ENCODE results near the gene GLIPR2. TPM values are rescaled to one million over a fixed set of nuclear protein-coding genes. Genes with fewer than 3 reads are reported as not detected.
"Not testable (repeated sequence)": the region's sequence is repeated elsewhere in the genome, so short reads cannot be mapped to it uniquely, and the experiment has no call there.

The GLIPR2 gene
- total RNA-seq, 1 experiment from 2014 or later, result 1.6 TPM

DNA sequence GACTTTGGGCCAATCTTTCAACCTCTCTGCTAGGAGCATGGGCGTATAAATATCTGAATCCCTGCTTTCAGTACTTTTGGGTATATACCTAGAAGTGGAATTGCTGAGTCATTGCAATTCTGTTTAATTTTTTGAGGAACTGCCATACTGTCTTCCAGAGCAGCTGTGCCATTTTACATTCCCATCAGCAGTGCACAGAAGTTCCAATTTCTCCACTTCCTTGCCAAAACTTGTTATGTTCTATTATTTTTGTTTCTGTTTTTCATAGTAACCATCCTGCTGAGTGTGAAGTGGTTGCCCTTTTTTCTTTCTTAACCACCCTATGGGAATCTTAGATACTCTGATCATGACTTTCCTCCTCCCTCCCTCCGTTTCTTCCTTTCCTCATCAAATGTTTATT, 21.6 kb downstream of the GLIPR2 start:
- intact Hi-C loops (cut with micrococcal nuclease; ENCODE audit: unreplicated experiment), result no loop called here
- Histone ChIP-seq H3K27me3 (replicated peaks; ENCODE audit: control insufficient read depth, insufficient read depth, low read length) (no peaks in the 10 kb centered on the region), H3K4me1 (peaks cover 4% of the 10 kb centered on the region), H3K36me3 (ENCODE audit: control insufficient read depth, insufficient read depth, low read length) (no peaks in the 10 kb centered on the region), H3K4me3 (ENCODE audit: low read depth, low read length) (no peak overlapping the region), H3K9me3 (no peaks in the 10 kb centered on the region)
- CTCF ChIA-PET, result no interaction called here
- POLR2A ChIA-PET, result no interaction called here
- H3K27me3 Mint-ChIP-seq (ENCODE audit: insufficient read depth, unreplicated experiment), result peaks cover 3% of the 10 kb centered on the region
- no peaks in the 10 kb centered on the region for H3K36me3 Mint-ChIP-seq (ENCODE audit: insufficient read depth, unreplicated experiment)
- H3K4me3 Mint-ChIP-seq (ENCODE audit: unreplicated experiment), result no peak overlapping the region
- BruUV-seq (replicated peaks), result no TSS peak
- H3K9me3 Mint-ChIP-seq (ENCODE audit: unreplicated experiment), result no peaks in the 10 kb centered on the region
- no peaks in the 10 kb centered on the region for H3K4me1 Mint-ChIP-seq (ENCODE audit: low read depth, unreplicated experiment)
- DNase-seq, result no peak
- no peak overlapping the region for H3K27ac Mint-ChIP-seq (ENCODE audit: unreplicated experiment)
- TF ChIP-seq, protein P1, sequence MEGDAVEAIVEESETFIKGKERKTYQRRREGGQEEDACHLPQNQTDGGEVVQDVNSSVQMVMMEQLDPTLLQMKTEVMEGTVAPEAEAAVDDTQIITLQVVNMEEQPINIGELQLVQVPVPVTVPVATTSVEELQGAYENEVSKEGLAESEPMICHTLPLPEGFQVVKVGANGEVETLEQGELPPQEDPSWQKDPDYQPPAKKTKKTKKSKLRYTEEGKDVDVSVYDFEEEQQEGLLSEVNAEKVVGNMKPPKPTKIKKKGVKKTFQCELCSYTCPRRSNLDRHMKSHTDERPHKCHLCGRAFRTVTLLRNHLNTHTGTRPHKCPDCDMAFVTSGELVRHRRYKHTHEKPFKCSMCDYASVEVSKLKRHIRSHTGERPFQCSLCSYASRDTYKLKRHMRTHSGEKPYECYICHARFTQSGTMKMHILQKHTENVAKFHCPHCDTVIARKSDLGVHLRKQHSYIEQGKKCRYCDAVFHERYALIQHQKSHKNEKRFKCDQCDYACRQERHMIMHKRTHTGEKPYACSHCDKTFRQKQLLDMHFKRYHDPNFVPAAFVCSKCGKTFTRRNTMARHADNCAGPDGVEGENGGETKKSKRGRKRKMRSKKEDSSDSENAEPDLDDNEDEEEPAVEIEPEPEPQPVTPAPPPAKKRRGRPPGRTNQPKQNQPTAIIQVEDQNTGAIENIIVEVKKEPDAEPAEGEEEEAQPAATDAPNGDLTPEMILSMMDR (IDR thresholded peaks at IDR 0.05; ENCODE audit: insufficient read depth in 1 of 2, low read depth in 1 of 2, low read length in 1 of 2, severe bottlenecking in 1 of 2, unreplicated experiment in 1 of 2), result no peak

DNA sequence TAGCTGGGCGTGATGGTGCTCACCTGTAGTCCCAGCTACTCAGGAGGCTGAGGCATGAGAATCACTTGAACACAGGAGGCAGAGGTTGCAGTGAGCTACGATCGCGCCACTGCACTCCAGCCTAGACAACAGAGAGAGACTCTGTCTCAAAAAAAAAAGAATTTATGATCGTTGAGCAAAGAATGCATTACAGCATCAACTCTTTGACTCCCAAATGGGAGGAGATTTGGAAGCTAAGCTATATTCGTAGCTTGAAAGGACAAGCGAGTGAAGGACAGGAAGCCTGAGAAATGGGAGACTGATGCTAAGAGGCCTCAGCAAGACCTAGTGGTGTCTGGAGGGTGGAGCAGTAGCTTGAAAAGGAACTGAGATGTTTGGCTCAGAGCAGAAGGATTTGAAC, 22.4 kb downstream of the GLIPR2 start:
- H3K4me1 ChIP-seq, result peaks cover 8% of the 10 kb centered on the region
- TF ChIP-seq, protein P1 (IDR thresholded peaks at IDR 0.05; ENCODE audit: insufficient read depth in 1 of 2, low read depth in 1 of 2, low read length in 1 of 2, severe bottlenecking in 1 of 2, unreplicated experiment in 1 of 2), result no peak
- no peaks in the 10 kb centered on the region for H3K4me1 Mint-ChIP-seq (ENCODE audit: low read depth, unreplicated experiment)
- DNase-seq, result no peak
- no peaks in the 10 kb centered on the region for H3K36me3 Mint-ChIP-seq (ENCODE audit: insufficient read depth, unreplicated experiment)
- H3K27me3 ChIP-seq (replicated peaks; ENCODE audit: control insufficient read depth, insufficient read depth, low read length), result no peaks in the 10 kb centered on the region
- intact Hi-C loops (cut with micrococcal nuclease; ENCODE audit: unreplicated experiment), result no loop called here
- BruUV-seq (replicated peaks), result no TSS peak
- no peaks in the 10 kb centered on the region for H3K36me3 ChIP-seq (ENCODE audit: control insufficient read depth, insufficient read depth, low read length)
- ChIA-PET POLR2A (no interaction called here), CTCF (no interaction called here)
- peaks cover 3% of the 10 kb centered on the region for H3K27me3 Mint-ChIP-seq (ENCODE audit: insufficient read depth, unreplicated experiment)
- no peak overlapping the region for H3K4me3 ChIP-seq (ENCODE audit: low read depth, low read length)
- no peak overlapping the region for H3K4me3 Mint-ChIP-seq (ENCODE audit: unreplicated experiment)
- H3K27ac Mint-ChIP-seq (ENCODE audit: unreplicated experiment), result no peak overlapping the region
- no peaks in the 10 kb centered on the region for H3K9me3 ChIP-seq
- H3K9me3 Mint-ChIP-seq (ENCODE audit: unreplicated experiment), result no peaks in the 10 kb centered on the region

DNA sequence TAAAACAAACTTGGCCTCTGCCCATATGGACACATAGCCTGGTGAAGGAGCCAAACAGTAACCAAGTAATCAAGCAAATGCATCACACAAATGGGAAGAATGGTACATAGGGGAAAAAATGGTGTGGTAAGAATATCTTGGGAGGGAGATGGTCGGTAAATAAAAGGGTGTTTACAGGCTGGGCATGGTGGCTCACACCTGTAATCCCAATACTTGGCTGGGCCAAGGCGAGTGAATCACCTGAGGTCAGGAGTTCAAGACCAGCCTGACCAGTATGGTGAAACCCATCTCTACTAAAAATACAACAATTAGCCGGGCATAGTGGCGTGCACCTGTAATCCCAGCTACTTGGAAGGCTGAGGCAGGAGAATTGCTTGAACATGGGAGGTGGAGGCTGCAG, 23.0 kb downstream of the GLIPR2 start:
- H3K4me3 Mint-ChIP-seq (ENCODE audit: unreplicated experiment); POLR2A ChIA-PET; H3K4me1 Mint-ChIP-seq (ENCODE audit: low read depth, unreplicated experiment); intact Hi-C loops (cut with micrococcal nuclease; ENCODE audit: unreplicated experiment); DNase-seq; H3K36me3 ChIP-seq (ENCODE audit: control insufficient read depth, insufficient read depth, low read length); H3K27me3 ChIP-seq (replicated peaks; ENCODE audit: control insufficient read depth, insufficient read depth, low read length); CTCF ChIA-PET; H3K9me3 ChIP-seq; H3K4me1 ChIP-seq; H3K27ac Mint-ChIP-seq (ENCODE audit: unreplicated experiment); H3K27me3 Mint-ChIP-seq (ENCODE audit: insufficient read depth, unreplicated experiment); H3K9me3 Mint-ChIP-seq (ENCODE audit: unreplicated experiment); BruUV-seq (replicated peaks); H3K36me3 Mint-ChIP-seq (ENCODE audit: insufficient read depth, unreplicated experiment); H3K4me3 ChIP-seq (ENCODE audit: low read depth, low read length): not testable (repeated sequence)

DNA sequence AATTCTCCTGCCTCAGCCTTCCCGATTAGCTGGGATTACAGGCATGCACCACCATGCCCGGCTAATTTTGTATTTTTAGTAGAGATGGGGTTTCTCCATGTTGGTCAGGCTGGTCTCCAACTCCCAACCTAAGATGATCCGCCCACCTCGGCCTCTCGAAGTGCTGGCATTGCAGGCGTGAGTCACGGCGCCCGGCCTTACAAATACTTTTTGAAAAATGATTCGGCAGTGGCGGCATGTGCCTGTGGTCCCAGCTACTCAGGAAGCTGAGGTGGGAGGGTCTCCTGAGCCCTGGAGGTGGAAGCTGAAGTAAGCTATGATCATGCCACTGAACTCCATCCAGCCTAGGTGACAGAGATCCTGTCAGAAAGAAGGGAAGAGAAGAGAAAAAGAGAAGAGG, 23.6 kb downstream of the GLIPR2 start:
- H3K4me3 Mint-ChIP-seq (ENCODE audit: unreplicated experiment); H3K9me3 ChIP-seq; H3K4me1 ChIP-seq; DNase-seq; CTCF ChIA-PET; H3K36me3 Mint-ChIP-seq (ENCODE audit: insufficient read depth, unreplicated experiment); H3K27me3 ChIP-seq (replicated peaks; ENCODE audit: control insufficient read depth, insufficient read depth, low read length); POLR2A ChIA-PET; BruUV-seq (replicated peaks); H3K4me1 Mint-ChIP-seq (ENCODE audit: low read depth, unreplicated experiment); H3K27me3 Mint-ChIP-seq (ENCODE audit: insufficient read depth, unreplicated experiment); intact Hi-C loops (cut with micrococcal nuclease; ENCODE audit: unreplicated experiment); H3K36me3 ChIP-seq (ENCODE audit: control insufficient read depth, insufficient read depth, low read length); H3K4me3 ChIP-seq (ENCODE audit: low read depth, low read length); H3K27ac Mint-ChIP-seq (ENCODE audit: unreplicated experiment); H3K9me3 Mint-ChIP-seq (ENCODE audit: unreplicated experiment): not testable (repeated sequence)

Data from Caco-2 (cell line).